ENCODE measurements around the gene NTN4. TPM values are rescaled to one million over a fixed set of nuclear protein-coding genes. Genes with fewer than 3 reads are reported as not detected.

Gene NTN4
- total RNA-seq, 4 donors from 2014 or later = 11.1 to 21.0 (median 16.1) TPM

GRCh38 chr12:95836185-95836609, 45.6 kb upstream of the NTN4 start:
- peaks cover 8% of the 10 kb centered on the region in 2 donors for H3K4me1 ChIP-seq
- no peaks in the 10 kb centered on the region for H3K36me3 ChIP-seq
- no peak overlapping the region for H3K4me3 ChIP-seq (replicated peaks in 1 of 3)
- no peaks in the 10 kb centered on the region for H3K27me3 ChIP-seq
- TF ChIP-seq POLR2A (IDR thresholded peaks at IDR 0.05) = no peak
- TF ChIP-seq CTCF (IDR thresholded peaks at IDR 0.05) = no peak
- H3K27ac ChIP-seq = peak overlapping the region in 1 of 3 donors; percentile 7
- intact Hi-C loops (cut with DNase I) = no loop called here
- 24 to 32% methylated on average over 3 of the region's 3 CpGs for WGBS, 2 donors
- DNase-seq = no peak
- H3K9me3 ChIP-seq = no peaks in the 10 kb centered on the region

GRCh38 chr12:95834572-95834971, 44.0 kb upstream of the NTN4 start:
- DNase-seq = no peak
- TF ChIP-seq CTCF (IDR thresholded peaks at IDR 0.05) (no peak), POLR2A (IDR thresholded peaks at IDR 0.05) (no peak)
- Histone ChIP-seq H3K27ac (no peak overlapping the region), H3K27me3 (no peaks in the 10 kb centered on the region), H3K36me3 (no peaks in the 10 kb centered on the region), H3K9me3 (no peaks in the 10 kb centered on the region), H3K4me1 (peaks cover 8% of the 10 kb centered on the region in 2 donors), H3K4me3 (replicated peaks in 1 of 3) (no peak overlapping the region)
- intact Hi-C loops (cut with DNase I) = no loop called here
- 72 to 89% methylated on average over 1 of the region's 1 CpG for WGBS, 2 donors

- Histone ChIP-seq H3K4me1 (peaks cover 6 to 7% of the 10 kb centered on the region in 2 donors), H3K27me3 (no peaks in the 10 kb centered on the region), H3K9me3 (no peaks in the 10 kb centered on the region), H3K4me3 (replicated peaks in 1 of 3) (no peak overlapping the region), H3K36me3 (no peaks in the 10 kb centered on the region), H3K27ac (no peak overlapping the region)
- no peak for TF ChIP-seq CTCF (IDR thresholded peaks at IDR 0.05)
- TF ChIP-seq POLR2A (IDR thresholded peaks at IDR 0.05) = no peak
- WGBS, 2 donors = 82 to 86% methylated on average over 2 of the region's 2 CpGs
- intact Hi-C loops (cut with DNase I) = no loop called here
- no peak for DNase-seq
Observed at GRCh38 chr12:95830335-95831089, 39.9 kb upstream of the NTN4 start.

- Histone ChIP-seq H3K4me1 (peaks cover 6 to 7% of the 10 kb centered on the region in 2 donors), H3K27ac (peak overlapping the region in 1 of 3 donors; percentile 24), H3K27me3 (no peaks in the 10 kb centered on the region), H3K4me3 (replicated peaks in 1 of 3) (no peak overlapping the region), H3K9me3 (no peaks in the 10 kb centered on the region), H3K36me3 (no peaks in the 10 kb centered on the region)
- no peak for DNase-seq
- no peak for TF ChIP-seq POLR2A (IDR thresholded peaks at IDR 0.05)
- TF ChIP-seq CTCF (IDR thresholded peaks at IDR 0.05) = no peak
- intact Hi-C loops (cut with DNase I) = no loop called here
Observed at GRCh38 chr12:95829395-95829794, 38.8 kb upstream of the NTN4 start.

- H3K9me3 ChIP-seq = no peaks in the 10 kb centered on the region
- H3K4me3 ChIP-seq (replicated peaks in 1 of 3) = no peak overlapping the region
- intact Hi-C loops (cut with DNase I) = no loop called here
- peak; percentile 35 to 49 for DNase-seq
- no peaks in the 10 kb centered on the region for H3K4me1 ChIP-seq
- H3K36me3 ChIP-seq = no peaks in the 10 kb centered on the region
- 0% methylated on average over 1 of the region's 1 CpG for WGBS, 2 donors
- H3K27me3 ChIP-seq = no peaks in the 10 kb centered on the region
- TF ChIP-seq CTCF (IDR thresholded peaks at IDR 0.05) = peak in 4 of 6 experiments; percentile 63 to 77 (median 70)
- no peak for TF ChIP-seq POLR2A (IDR thresholded peaks at IDR 0.05)
- no peak overlapping the region for H3K27ac ChIP-seq
Observed at GRCh38 chr12:95820096-95820703, 29.6 kb upstream of the NTN4 start.
